ENCODE measurements around the gene ANKS3. TPM values are rescaled to one million over a fixed set of nuclear protein-coding genes. Genes with fewer than 3 reads are reported as not detected.

Gene ANKS3
- total RNA-seq, 2 experiments from 2014 or later, result 17.6 to 21.7 TPM

DNA sequence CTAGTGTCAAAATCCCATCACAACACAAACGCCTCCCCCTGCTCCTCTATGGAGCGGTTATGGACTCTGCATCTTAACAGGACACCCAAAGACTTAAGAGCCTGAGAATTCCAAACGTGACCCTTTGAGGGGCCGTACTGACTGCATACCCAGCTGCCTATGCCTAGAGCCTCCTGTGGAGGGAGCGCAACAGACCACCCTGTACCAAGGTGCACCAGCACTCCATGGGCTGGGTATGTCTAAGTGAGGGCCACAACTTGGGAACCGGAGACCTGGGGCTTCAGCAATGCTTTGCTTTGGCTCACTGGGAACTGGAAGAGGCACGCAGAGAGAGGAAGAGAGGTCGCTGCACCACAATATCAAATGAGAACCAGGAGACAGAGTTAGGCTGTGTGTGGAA lies 5.4 kb downstream of the ANKS3 start:
- Histone ChIP-seq H3K79me2 (ENCODE audit: insufficient read depth, low read depth, low read length) (peaks cover 12% of the 10 kb centered on the region; the same call in 1 of the 2 replicates), H4K20me1 (ENCODE audit: insufficient read depth, low read length) (no peaks in the 10 kb centered on the region), H2AFZ (ENCODE audit: low read length) (no peak overlapping the region), H3K4me3 (ENCODE audit: low read depth, low read length, poor library complexity, severe bottlenecking) (no peak overlapping the region), H3K4me2 (ENCODE audit: low read length) (no peak overlapping the region), H3K9me3 (ENCODE audit: low read length) (no peaks in the 10 kb centered on the region), H3K9me2 (ENCODE audit: insufficient read depth, low read length) (no peaks in the 10 kb centered on the region), H3K4me1 (ENCODE audit: insufficient read depth, low read length, poor library complexity, severe bottlenecking) (peaks cover 9% of the 10 kb centered on the region), H3K36me3 (ENCODE audit: insufficient read depth, low read length) (peaks cover 19% of the 10 kb centered on the region; the same call in 1 of the 2 replicates), H3K27ac (ENCODE audit: low read depth, low read length, poor library complexity, severe bottlenecking) (no peak overlapping the region)
- intact Hi-C loops (cut with micrococcal nuclease; ENCODE audit: unreplicated experiment), result no loop called here
- POLR2A ChIA-PET, result no interaction called here
- TF ChIP-seq, protein P1, sequence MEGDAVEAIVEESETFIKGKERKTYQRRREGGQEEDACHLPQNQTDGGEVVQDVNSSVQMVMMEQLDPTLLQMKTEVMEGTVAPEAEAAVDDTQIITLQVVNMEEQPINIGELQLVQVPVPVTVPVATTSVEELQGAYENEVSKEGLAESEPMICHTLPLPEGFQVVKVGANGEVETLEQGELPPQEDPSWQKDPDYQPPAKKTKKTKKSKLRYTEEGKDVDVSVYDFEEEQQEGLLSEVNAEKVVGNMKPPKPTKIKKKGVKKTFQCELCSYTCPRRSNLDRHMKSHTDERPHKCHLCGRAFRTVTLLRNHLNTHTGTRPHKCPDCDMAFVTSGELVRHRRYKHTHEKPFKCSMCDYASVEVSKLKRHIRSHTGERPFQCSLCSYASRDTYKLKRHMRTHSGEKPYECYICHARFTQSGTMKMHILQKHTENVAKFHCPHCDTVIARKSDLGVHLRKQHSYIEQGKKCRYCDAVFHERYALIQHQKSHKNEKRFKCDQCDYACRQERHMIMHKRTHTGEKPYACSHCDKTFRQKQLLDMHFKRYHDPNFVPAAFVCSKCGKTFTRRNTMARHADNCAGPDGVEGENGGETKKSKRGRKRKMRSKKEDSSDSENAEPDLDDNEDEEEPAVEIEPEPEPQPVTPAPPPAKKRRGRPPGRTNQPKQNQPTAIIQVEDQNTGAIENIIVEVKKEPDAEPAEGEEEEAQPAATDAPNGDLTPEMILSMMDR (conservative IDR thresholded peaks at IDR 0.05; ENCODE audit: low read length), result no peak
- TF ChIP-seq EZH2phosphoT487 (IDR thresholded peaks at IDR 0.05; ENCODE audit: borderline replicate concordance, low read depth, low read length), result no peak
- CTCF ChIA-PET (ENCODE audit: unreplicated experiment), result no interaction called here
- BruUV-seq (replicated peaks), result no TSS peak
- no peak for DNase-seq (ENCODE audit: low spot score)

DNA sequence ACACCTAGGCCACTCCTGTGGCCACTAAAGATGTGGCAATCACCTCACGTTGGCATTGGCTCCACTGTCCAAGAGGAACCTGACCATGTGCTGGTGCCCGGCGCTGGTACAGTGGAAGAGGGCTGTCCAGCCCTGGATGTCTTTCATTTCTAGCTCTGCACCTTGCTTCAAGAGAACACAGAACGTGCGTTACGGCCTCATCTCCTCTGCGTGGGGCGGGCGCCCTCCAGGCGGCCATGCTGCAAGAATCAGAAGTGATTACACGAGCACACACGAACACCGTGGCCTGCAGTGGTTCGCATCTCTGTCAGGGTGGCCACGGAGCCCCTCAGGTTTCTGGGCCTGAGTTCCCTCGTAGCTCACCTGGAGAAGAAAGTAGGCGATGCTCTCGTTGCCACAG lies 7.5 kb downstream of the ANKS3 start:
- H3K4me2 ChIP-seq (ENCODE audit: low read length), result no peak overlapping the region
- intact Hi-C loops (cut with micrococcal nuclease; ENCODE audit: unreplicated experiment), result no loop called here
- POLR2A ChIA-PET, result no interaction called here

DNA sequence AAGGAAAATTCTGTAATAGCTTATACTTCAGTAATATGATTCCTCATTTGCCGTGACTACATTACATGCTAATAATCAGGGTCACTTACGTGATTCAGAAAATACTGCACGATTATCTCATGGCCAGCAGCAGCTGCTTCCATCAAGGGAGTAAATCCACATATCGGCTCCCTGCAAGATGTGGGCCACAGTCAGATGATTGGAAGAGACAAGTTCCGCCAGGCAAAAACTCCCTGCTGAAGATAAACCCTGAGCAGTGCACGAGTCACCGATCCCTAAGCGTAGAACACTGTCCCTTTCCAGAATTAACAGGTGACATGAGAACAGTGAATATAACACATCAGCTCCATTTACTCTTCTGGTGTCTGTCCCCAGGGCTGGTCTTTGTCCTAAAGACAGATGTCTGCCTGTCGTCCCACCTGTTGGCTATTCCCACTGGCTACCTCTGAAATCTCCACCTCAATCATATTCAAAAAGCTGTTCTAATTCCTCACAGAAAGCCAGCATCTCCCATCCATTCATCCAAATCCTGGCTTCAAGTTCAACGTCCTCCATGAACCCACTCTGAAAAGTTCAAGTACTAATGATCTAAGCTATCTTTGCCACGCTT lies 9.3 kb downstream of the ANKS3 start:
- ChIA-PET CTCF (ENCODE audit: unreplicated experiment) (interaction anchor here (0.5 kb wide), 1 partner anchor 304 kb away, joined by 9 read pairs; no protein-coding TSS in a partner anchor), POLR2A (interaction anchor here (0.6 kb wide), 1 partner anchor 21 kb away, joined by 5 read pairs; no protein-coding TSS in a partner anchor)
- peaks cover 19% of the 10 kb centered on the region; the same call in 1 of the 2 replicates for H3K36me3 ChIP-seq (ENCODE audit: insufficient read depth, low read length)
- no peaks in the 10 kb centered on the region for H3K79me2 ChIP-seq (ENCODE audit: insufficient read depth, low read depth, low read length)
- TF ChIP-seq, protein P1 (conservative IDR thresholded peaks at IDR 0.05; ENCODE audit: low read length), result no peak
- TF ChIP-seq EZH2phosphoT487 (IDR thresholded peaks at IDR 0.05; ENCODE audit: borderline replicate concordance, low read depth, low read length), result no peak
- no peaks in the 10 kb centered on the region for H3K4me1 ChIP-seq (ENCODE audit: insufficient read depth, low read length, poor library complexity, severe bottlenecking)
- intact Hi-C loops (cut with micrococcal nuclease; ENCODE audit: unreplicated experiment), result no loop called here
- no peaks in the 10 kb centered on the region for H3K9me2 ChIP-seq (ENCODE audit: insufficient read depth, low read length)
- H3K27ac ChIP-seq (ENCODE audit: low read depth, low read length, poor library complexity, severe bottlenecking), result no peak overlapping the region
- no peak for DNase-seq (ENCODE audit: low spot score)
- no peak overlapping the region for H2AFZ ChIP-seq (ENCODE audit: low read length)
- H3K9me3 ChIP-seq (ENCODE audit: low read length), result no peaks in the 10 kb centered on the region
- no peak overlapping the region for H3K4me2 ChIP-seq (ENCODE audit: low read length)
- no peaks in the 10 kb centered on the region for H4K20me1 ChIP-seq (ENCODE audit: insufficient read depth, low read length)
- BruUV-seq (replicated peaks), result no TSS peak
- H3K4me3 ChIP-seq (ENCODE audit: low read depth, low read length, poor library complexity, severe bottlenecking), result no peak overlapping the region

More for the DNA sequence above, 7.5 kb downstream of the ANKS3 start:
- DNase-seq (ENCODE audit: low spot score), result no peak
- CTCF ChIA-PET (ENCODE audit: unreplicated experiment), result no interaction called here
- no TSS peak for BruUV-seq (replicated peaks)
- Histone ChIP-seq H3K27ac (ENCODE audit: low read depth, low read length, poor library complexity, severe bottlenecking) (no peak overlapping the region), H3K4me1 (ENCODE audit: insufficient read depth, low read length, poor library complexity, severe bottlenecking) (no peaks in the 10 kb centered on the region), H3K79me2 (ENCODE audit: insufficient read depth, low read depth, low read length) (no peaks in the 10 kb centered on the region), H3K4me3 (ENCODE audit: low read depth, low read length, poor library complexity, severe bottlenecking) (no peak overlapping the region), H3K36me3 (ENCODE audit: insufficient read depth, low read length) (peaks cover 26% of the 10 kb centered on the region; the same call in 1 of the 2 replicates), H2AFZ (ENCODE audit: low read length) (no peak overlapping the region), H3K9me2 (ENCODE audit: insufficient read depth, low read length) (no peaks in the 10 kb centered on the region), H3K9me3 (ENCODE audit: low read length) (no peaks in the 10 kb centered on the region), H4K20me1 (ENCODE audit: insufficient read depth, low read length) (no peaks in the 10 kb centered on the region)
- TF ChIP-seq, protein P1 (conservative IDR thresholded peaks at IDR 0.05; ENCODE audit: low read length), result no peak
- no peak for TF ChIP-seq EZH2phosphoT487 (IDR thresholded peaks at IDR 0.05; ENCODE audit: borderline replicate concordance, low read depth, low read length)
